Measurements from ENCODE around the gene DNM3.

GRCh38 chr1:172335377-172335776, 494.1 kb downstream of the DNM3 start:
- TF ChIP-seq REST (IDR thresholded peaks at IDR 0.05; ENCODE audit: unreplicated experiment): no peak
- TF ChIP-seq EZH2phosphoT487 (IDR thresholded peaks at IDR 0.05; ENCODE audit: unreplicated experiment): no peak
- no peak for TF ChIP-seq POLR2AphosphoS5 (IDR thresholded peaks at IDR 0.05; ENCODE audit: low read depth)
- no peak for TF ChIP-seq CTCF (conservative IDR thresholded peaks at IDR 0.05; ENCODE audit: low read depth in 2 of 2)
- TF ChIP-seq EZH2 (IDR thresholded peaks at IDR 0.05; ENCODE audit: low read depth, unreplicated experiment): no peak
